K562 (cell line): ENCODE results near the gene ZEB2. TPM values are rescaled to one million over a fixed set of nuclear protein-coding genes. Genes with fewer than 3 reads are reported as not detected.

Experiments used
- ARID1B ChIP-seq: fragments of 450-650 bp; IDR thresholded peaks from 2 replicates; pipeline ENCODE4 v1.6.1; 2016; ENCODE audit warnings: antibody characterized with exemption, mild to moderate bottlenecking, inconsistent platforms
- BHLHE40 ChIP-seq: IDR thresholded peaks from 2 replicates; pipeline ENCODE4 v1.6.1; 2011; ENCODE audit warnings: low read length, improper control_type of control experiment
- EWSR1 ChIP-seq: fragments of 450-650 bp; IDR thresholded peaks from 2 replicates; pipeline ENCODE4 v1.6.1; 2018; ENCODE audit warnings: borderline replicate concordance, mild to moderate bottlenecking, low read depth, moderate library complexity; ENCODE audit not compliant: partially characterized antibody
- GABPB2 ChIP-seq: fragments of 250-450 bp; sonication (Bioruptor Pico); conservative IDR thresholded peaks from 2 replicates; pipeline ENCODE4 v1.5.1; 2021; ENCODE audit warnings: mild to moderate bottlenecking
- HNRNPUL1 ChIP-seq: fragments of 200-400 bp; formaldehyde crosslinking; IDR thresholded peaks from 2 replicates; pipeline ENCODE4 v1.6.1; 2017; ENCODE audit warnings: low read length
- KLF13 ChIP-seq: fragments of 450-650 bp; IDR thresholded peaks from 2 replicates; pipeline ENCODE4 v1.6.1; 2016; ENCODE audit warnings: missing genetic modification characterization, low read depth, mild to moderate bottlenecking, missing compliant biosample characterization, moderate library complexity, borderline replicate concordance
- LEF1 ChIP-seq: fragments of 450-650 bp; IDR thresholded peaks from 2 replicates; pipeline ENCODE4 v1.6.1; 2016; ENCODE audit warnings: mild to moderate bottlenecking
- NCOA2 ChIP-seq, 2 experiments: fragments of 450-650 bp; IDR thresholded peaks; 2 replicates each; pipeline ENCODE4 v1.6.1; 2018; ENCODE audit warnings: mild to moderate bottlenecking in 2 of 2, moderate library complexity in 1 of 2; ENCODE audit not compliant: partially characterized antibody in 2 of 2
- YY1 ChIP-seq, 3 experiments: IDR thresholded peaks; 2 replicates each; pipeline ENCODE4 v1.6.1; 2011; ENCODE audit warnings: low read length in 2 of 3, mild to moderate bottlenecking in 2 of 3, moderate library complexity in 2 of 3, borderline replicate concordance in 1 of 3, control low read depth in 1 of 3, low read depth in 1 of 3; ENCODE audit not compliant: insufficient read depth in 3 of 3, insufficient replicate concordance in 2 of 3, control insufficient read depth in 1 of 3, insufficient read length in 1 of 3; ENCODE audit errors: extremely low read depth in 1 of 3
- polyA plus RNA-seq, 8 experiments: library from polyadenylated mRNA; depleted of rRNA in 4 of 8; stranded (reverse) in 5 of 8; unstranded in 3 of 8; fragments of >200 nt; fragmentation: Nextera tagmentation in 2 of 8; fragmentation: Illumina TruSeq in 1 of 8; extraction: Ambion mirVana in 2 of 8; extraction: Trizol in 1 of 8; gene quantifications; 2 replicates each; pipeline versions ENCODE4 v1.2.1 to v1.2.3, GENCODE V29; 2011 to 2014; ENCODE audit warnings: inconsistent platforms in 1 of 8, missing spikeins in 1 of 8
- total RNA-seq, 7 experiments: library from RNA; depleted of rRNA in 6 of 7; stranded (reverse); fragments of >200 nt in 6 of 7; fragmentation: Illumina TruSeq in 2 of 7; extraction: Trizol in 2 of 7; gene quantifications; 2 replicates each; pipeline versions ENCODE4 v1.2.1 to v1.2.3, GENCODE V29; 2011 to 2021; ENCODE audit warnings: low replicate concordance in 1 of 7
- TF ChIP-seq, protein P1 (sequence below): fragments of 450-650 bp; IDR thresholded peaks from one replicate; pipeline ENCODE4 v1.6.1; 2018; ENCODE audit warnings: mild to moderate bottlenecking, moderate library complexity; ENCODE audit not compliant: partially characterized antibody
- TF ChIP-seq, protein P2 (sequence below): fragments of 250-450 bp; sonication (Bioruptor Pico); IDR thresholded peaks from 2 replicates; pipeline ENCODE4 v1.9.0; 2021; ENCODE audit warnings: mild to moderate bottlenecking, inconsistent platforms
- TF ChIP-seq, protein P3 (sequence below): fragments of 200-800 bp; sonication (Bioruptor generic); IDR thresholded peaks from 2 replicates; pipeline ENCODE4 v1.6.1; 2017; ENCODE audit warnings: missing genetic modification characterization, missing compliant biosample characterization
- TF ChIP-seq, protein P4 (sequence below), 2 experiments: fragments of 200-800 bp in 1 of 2; sonication (Bioruptor generic) in 1 of 2; sonication (generic) in 1 of 2; formaldehyde crosslinking in 1 of 2; IDR thresholded peaks in 1 of 2; conservative IDR thresholded peaks in 1 of 2; 2 replicates each; pipeline versions ENCODE4 v1.5.0 to v1.6.1; 2016 to 2020; ENCODE audit warnings: missing compliant biosample characterization in 1 of 2, missing genetic modification characterization in 1 of 2, missing genetic modification reagents in 1 of 2

The ZEB2 gene
- total and polyA plus RNA-seq, 9 of the 15 experiments (the other 6 are each of a cell fraction or from before 2014, with no cell fraction given): 15.1 to 113 (median 72.3) TPM

DNA sequence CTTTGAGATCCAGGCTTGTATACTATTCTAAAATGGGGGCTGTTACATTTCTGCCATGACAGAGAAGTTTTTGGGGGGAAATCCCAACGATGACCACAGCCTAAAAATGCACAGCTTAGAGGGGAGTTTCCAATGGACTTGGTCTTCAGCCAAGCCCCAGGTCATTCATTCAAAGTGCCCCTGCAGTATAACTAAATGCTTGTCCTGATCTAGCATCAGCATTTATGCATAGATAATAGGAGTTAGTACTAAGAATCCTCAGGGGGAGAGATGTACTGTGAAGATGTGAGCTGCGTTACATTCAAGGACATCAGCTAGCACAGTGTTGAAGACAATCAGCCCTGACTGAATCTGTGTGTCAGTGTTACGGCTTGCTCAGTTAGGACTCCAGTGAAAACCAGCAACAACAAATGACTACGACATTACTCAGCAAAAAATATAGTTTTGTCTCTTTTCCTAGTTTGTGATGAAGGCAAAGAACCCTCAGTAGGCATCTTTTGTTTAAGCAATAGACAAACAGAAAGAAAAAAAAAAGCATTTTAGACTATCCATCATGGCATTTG is 160.9 kb downstream of the ZEB2 start (continued):
- TF ChIP-seq EWSR1 (no peak), LEF1 (no peak), KLF13 (tag) (no peak), HNRNPUL1 (no peak), NCOA2 (IDR thresholded peaks at IDR 0.05; ENCODE audit: partially characterized antibody in 2 of 2) (no peak), GABPB2 (CRISPR knock-in tag) (no peak), YY1 (IDR thresholded peaks at IDR 0.05; ENCODE audit: borderline replicate concordance in 1 of 3, control insufficient read depth in 1 of 3, extremely low read depth in 1 of 3, insufficient read depth in 3 of 3, insufficient read length in 1 of 3, insufficient replicate concordance in 2 of 3, low read depth in 1 of 3, low read length in 2 of 3) (peak in 1 of 3 experiments; percentile 38), BHLHE40 (no peak), ARID1B (peak; percentile 53)
- TF ChIP-seq, protein P1, sequence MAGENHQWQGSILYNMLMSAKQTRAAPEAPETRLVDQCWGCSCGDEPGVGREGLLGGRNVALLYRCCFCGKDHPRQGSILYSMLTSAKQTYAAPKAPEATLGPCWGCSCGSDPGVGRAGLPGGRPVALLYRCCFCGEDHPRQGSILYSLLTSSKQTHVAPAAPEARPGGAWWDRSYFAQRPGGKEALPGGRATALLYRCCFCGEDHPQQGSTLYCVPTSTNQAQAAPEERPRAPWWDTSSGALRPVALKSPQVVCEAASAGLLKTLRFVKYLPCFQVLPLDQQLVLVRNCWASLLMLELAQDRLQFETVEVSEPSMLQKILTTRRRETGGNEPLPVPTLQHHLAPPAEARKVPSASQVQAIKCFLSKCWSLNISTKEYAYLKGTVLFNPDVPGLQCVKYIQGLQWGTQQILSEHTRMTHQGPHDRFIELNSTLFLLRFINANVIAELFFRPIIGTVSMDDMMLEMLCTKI: no peak
- TF ChIP-seq, protein P2, sequence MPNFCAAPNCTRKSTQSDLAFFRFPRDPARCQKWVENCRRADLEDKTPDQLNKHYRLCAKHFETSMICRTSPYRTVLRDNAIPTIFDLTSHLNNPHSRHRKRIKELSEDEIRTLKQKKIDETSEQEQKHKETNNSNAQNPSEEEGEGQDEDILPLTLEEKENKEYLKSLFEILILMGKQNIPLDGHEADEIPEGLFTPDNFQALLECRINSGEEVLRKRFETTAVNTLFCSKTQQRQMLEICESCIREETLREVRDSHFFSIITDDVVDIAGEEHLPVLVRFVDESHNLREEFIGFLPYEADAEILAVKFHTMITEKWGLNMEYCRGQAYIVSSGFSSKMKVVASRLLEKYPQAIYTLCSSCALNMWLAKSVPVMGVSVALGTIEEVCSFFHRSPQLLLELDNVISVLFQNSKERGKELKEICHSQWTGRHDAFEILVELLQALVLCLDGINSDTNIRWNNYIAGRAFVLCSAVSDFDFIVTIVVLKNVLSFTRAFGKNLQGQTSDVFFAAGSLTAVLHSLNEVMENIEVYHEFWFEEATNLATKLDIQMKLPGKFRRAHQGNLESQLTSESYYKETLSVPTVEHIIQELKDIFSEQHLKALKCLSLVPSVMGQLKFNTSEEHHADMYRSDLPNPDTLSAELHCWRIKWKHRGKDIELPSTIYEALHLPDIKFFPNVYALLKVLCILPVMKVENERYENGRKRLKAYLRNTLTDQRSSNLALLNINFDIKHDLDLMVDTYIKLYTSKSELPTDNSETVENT (CRISPR knock-in tag): peak; percentile 50; the same call in 1 of the 2 replicates
- TF ChIP-seq, protein P3, sequence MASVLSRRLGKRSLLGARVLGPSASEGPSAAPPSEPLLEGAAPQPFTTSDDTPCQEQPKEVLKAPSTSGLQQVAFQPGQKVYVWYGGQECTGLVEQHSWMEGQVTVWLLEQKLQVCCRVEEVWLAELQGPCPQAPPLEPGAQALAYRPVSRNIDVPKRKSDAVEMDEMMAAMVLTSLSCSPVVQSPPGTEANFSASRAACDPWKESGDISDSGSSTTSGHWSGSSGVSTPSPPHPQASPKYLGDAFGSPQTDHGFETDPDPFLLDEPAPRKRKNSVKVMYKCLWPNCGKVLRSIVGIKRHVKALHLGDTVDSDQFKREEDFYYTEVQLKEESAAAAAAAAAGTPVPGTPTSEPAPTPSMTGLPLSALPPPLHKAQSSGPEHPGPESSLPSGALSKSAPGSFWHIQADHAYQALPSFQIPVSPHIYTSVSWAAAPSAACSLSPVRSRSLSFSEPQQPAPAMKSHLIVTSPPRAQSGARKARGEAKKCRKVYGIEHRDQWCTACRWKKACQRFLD (CRISPR knock-in tag): no peak
- TF ChIP-seq, protein P4, sequence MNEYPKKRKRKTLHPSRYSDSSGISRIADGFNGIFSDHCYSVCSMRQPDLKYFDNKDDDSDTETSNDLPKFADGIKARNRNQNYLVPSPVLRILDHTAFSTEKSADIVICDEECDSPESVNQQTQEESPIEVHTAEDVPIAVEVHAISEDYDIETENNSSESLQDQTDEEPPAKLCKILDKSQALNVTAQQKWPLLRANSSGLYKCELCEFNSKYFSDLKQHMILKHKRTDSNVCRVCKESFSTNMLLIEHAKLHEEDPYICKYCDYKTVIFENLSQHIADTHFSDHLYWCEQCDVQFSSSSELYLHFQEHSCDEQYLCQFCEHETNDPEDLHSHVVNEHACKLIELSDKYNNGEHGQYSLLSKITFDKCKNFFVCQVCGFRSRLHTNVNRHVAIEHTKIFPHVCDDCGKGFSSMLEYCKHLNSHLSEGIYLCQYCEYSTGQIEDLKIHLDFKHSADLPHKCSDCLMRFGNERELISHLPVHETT (CRISPR knock-in tag; conservative IDR thresholded peaks at IDR 0.05 in 1 of 2, IDR thresholded peaks at IDR 0.05 in 1 of 2): no peak
